K562 treated with DMSO at 1 percent for 12 hours (cell line): ENCODE measurements around the gene MIER3. TPM values are rescaled to one million over a fixed set of nuclear protein-coding genes. Genes with fewer than 3 reads are reported as not detected.

ENCODE experiments used
- total RNA-seq: library from RNA; unstranded; fragments of 300-600 nt; gene quantifications from 2 replicates; pipeline ENCODE4 v1.2.3, GENCODE V29; 2022; ENCODE audit not compliant: insufficient read depth

The MIER3 gene, protein sequence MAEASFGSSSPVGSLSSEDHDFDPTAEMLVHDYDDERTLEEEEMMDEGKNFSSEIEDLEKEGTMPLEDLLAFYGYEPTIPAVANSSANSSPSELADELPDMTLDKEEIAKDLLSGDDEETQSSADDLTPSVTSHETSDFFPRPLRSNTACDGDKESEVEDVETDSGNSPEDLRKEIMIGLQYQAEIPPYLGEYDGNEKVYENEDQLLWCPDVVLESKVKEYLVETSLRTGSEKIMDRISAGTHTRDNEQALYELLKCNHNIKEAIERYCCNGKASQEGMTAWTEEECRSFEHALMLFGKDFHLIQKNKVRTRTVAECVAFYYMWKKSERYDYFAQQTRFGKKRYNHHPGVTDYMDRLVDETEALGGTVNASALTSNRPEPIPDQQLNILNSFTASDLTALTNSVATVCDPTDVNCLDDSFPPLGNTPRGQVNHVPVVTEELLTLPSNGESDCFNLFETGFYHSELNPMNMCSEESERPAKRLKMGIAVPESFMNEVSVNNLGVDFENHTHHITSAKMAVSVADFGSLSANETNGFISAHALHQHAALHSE
- 2.4 and 10.9 TPM in 2 replicates for total RNA-seq

DNA sequence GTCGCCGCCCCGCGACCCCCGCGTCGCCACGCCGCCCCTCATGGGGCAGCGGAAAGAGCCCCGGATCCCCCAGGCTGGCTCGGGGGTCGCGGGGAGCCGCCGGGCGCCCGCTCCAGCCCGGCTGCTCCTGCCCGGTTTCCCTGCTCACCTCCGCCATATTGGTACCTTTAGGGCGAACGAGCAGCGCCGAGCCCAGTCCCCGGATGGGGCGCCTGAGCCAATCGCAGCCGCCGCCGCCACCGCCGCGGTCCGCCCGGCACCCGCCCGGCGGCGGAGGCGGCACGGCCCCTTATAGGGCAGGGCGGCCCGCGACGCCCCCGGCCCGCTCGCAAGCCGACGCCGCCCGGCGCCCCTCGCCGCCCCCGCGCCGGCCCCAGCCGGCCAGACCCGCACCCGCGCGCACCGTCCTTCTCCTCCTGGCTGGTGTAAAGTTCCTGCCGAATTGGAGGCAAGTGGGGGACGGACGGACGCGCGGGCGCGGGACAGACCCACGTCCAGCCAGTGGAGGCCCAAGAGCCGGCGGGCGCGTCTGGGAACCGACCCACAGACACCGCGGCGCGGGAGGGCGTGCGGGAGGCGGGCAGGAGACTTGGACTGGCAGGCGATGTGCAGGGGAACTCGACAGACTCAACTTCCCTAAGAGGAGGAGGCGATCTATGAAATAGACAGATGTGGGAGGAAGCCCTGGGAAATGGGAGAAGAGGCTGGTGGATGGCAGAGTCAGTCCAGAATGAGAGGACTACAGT lies at the start of gene MIER3:
Gene MIER3, minus strand, starts transcription at position 178 of the 746 bp plus-strand sequence. Its CDS starts 21 bp downstream, at position 157.

GRCh38 chr5:56909294-56910209 lies 42.4 kb downstream of the MIER3 start, which contains the start of gene SETD9:
SETD9 (plus strand) TSS chr5:56909596; CDS start chr5:56909646, 50 bp downstream.

Other genes starting within 250 kb of the MIER3 start
- gene MAP3K1, start 136.6 kb downstream of the MIER3 start, total RNA-seq, result 1.5 and 8.4 TPM in 2 replicates
- 3.7 and 5.3 TPM in 2 replicates for gene SETD9, start 42.5 kb downstream of the MIER3 start, total RNA-seq
- gene GPBP1, start 221.9 kb upstream of the MIER3 start, total RNA-seq, result 35.3 and 69.9 TPM in 2 replicates